DOHH2 (cell line): ENCODE measurements around the gene STPG4.

Experiments used
- H3F3A ChIP-seq: fragments of 200-600 bp; sonication (generic), shearing (Covaris generic); 2 replicates; pipeline ENCODE4 v1.6.0; 2016; ENCODE audit warnings: antibody characterized with exemption, mild to moderate bottlenecking; ENCODE audit not compliant: control insufficient read depth, insufficient read depth
- H3K27ac ChIP-seq: fragments of 200-600 bp; sonication (generic); 2 replicates; pipeline ENCODE4 v1.5.1; 2014; ENCODE audit warnings: low read depth, mild to moderate bottlenecking, low read length, moderate library complexity
- H3K27me3 ChIP-seq: fragments of 200-600 bp; sonication (generic); 2 replicates; pipeline ENCODE4 v1.6.1; 2014; ENCODE audit warnings: mild to moderate bottlenecking, low read length, mixed read lengths; ENCODE audit not compliant: control insufficient read depth
- H3K36me3 ChIP-seq: fragments of 200-600 bp; sonication (generic); 2 replicates; pipeline ENCODE4 v1.6.1; 2014; ENCODE audit warnings: mild to moderate bottlenecking, low read length, moderate library complexity, mixed read lengths; ENCODE audit not compliant: control insufficient read depth
- H3K4me1 ChIP-seq: fragments of 200-600 bp; sonication (generic); 2 replicates; pipeline ENCODE4 v1.6.1; 2014; ENCODE audit warnings: mild to moderate bottlenecking, low read length, mixed read lengths; ENCODE audit not compliant: control insufficient read depth
- H3K4me2 ChIP-seq: fragments of 200-600 bp; sonication (generic); 2 replicates; pipeline ENCODE4 v1.6.0; 2014; ENCODE audit warnings: mild to moderate bottlenecking, low read length, moderate library complexity
- H3K4me3 ChIP-seq: fragments of 200-600 bp; sonication (generic); 2 replicates; pipeline ENCODE4 v1.5.1; 2014; ENCODE audit warnings: mild to moderate bottlenecking, low read length, mixed read lengths
- H3K79me2 ChIP-seq: fragments of 200-600 bp; sonication (generic); 2 replicates; pipeline ENCODE4 v1.6.1; 2014; ENCODE audit warnings: mild to moderate bottlenecking, low read length, mixed read lengths; ENCODE audit not compliant: control insufficient read depth
- H3K9me2 ChIP-seq: fragments of 200-600 bp; sonication (generic); replicated peaks from 2 replicates; pipeline ENCODE4 v1.6.1; 2014; ENCODE audit warnings: mild to moderate bottlenecking, low read length, mixed read lengths; ENCODE audit not compliant: control insufficient read depth
- H3K9me3 ChIP-seq: fragments of 200-600 bp; sonication (generic); 2 replicates; pipeline ENCODE4 v1.6.1; 2014; ENCODE audit warnings: antibody characterized with exemption, low read length, mixed read lengths; ENCODE audit not compliant: control insufficient read depth, insufficient read depth
- H4K20me1 ChIP-seq: fragments of 200-600 bp; sonication (generic); 2 replicates; pipeline ENCODE4 v1.6.0; 2014; ENCODE audit warnings: low read depth, mild to moderate bottlenecking, antibody characterized with exemption, low read length, moderate library complexity; ENCODE audit not compliant: control insufficient read depth, insufficient read depth
- EZH2phosphoT487 ChIP-seq: fragments of 200-600 bp; sonication (generic); IDR thresholded peaks from 2 replicates; pipeline ENCODE4 v1.6.1; 2017; ENCODE audit warnings: borderline replicate concordance, mild to moderate bottlenecking, antibody characterized with exemption, low read length, moderate library complexity, mixed read lengths
- TF ChIP-seq, protein P1 (sequence below): fragments of 200-600 bp; sonication (generic); IDR thresholded peaks from one replicate; pipeline ENCODE4 v1.5.1; 2014; ENCODE audit warnings: antibody characterized with exemption, mild to moderate bottlenecking, low read depth, low read length; ENCODE audit not compliant: poor library complexity, severe bottlenecking

Gene STPG4

GRCh38 chr2:47092465-47092864 lies 62.6 kb downstream of the STPG4 start:
- Histone ChIP-seq H3K4me1 (no peaks in the 10 kb centered on the region), H3K27me3 (no peaks in the 10 kb centered on the region; the same call in 1 of the 2 replicates), H3K9me3 (no peaks in the 10 kb centered on the region), H3F3A (no peaks in the 10 kb centered on the region), H3K4me3 (no peak overlapping the region), H4K20me1 (no peaks in the 10 kb centered on the region), H3K27ac (no peak overlapping the region), H3K9me2 (no peaks in the 10 kb centered on the region), H3K4me2 (no peak overlapping the region), H3K36me3 (no peaks in the 10 kb centered on the region), H3K79me2 (no peaks in the 10 kb centered on the region)
- TF ChIP-seq EZH2phosphoT487, result no peak
- TF ChIP-seq, protein P1, sequence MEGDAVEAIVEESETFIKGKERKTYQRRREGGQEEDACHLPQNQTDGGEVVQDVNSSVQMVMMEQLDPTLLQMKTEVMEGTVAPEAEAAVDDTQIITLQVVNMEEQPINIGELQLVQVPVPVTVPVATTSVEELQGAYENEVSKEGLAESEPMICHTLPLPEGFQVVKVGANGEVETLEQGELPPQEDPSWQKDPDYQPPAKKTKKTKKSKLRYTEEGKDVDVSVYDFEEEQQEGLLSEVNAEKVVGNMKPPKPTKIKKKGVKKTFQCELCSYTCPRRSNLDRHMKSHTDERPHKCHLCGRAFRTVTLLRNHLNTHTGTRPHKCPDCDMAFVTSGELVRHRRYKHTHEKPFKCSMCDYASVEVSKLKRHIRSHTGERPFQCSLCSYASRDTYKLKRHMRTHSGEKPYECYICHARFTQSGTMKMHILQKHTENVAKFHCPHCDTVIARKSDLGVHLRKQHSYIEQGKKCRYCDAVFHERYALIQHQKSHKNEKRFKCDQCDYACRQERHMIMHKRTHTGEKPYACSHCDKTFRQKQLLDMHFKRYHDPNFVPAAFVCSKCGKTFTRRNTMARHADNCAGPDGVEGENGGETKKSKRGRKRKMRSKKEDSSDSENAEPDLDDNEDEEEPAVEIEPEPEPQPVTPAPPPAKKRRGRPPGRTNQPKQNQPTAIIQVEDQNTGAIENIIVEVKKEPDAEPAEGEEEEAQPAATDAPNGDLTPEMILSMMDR, result no peak

- H3K4me3 ChIP-seq, result no peak overlapping the region
- H3K27me3 ChIP-seq, result no peaks in the 10 kb centered on the region; the same call in 1 of the 2 replicates
- H3K9me2 ChIP-seq, result no peaks in the 10 kb centered on the region
- H3F3A ChIP-seq, result no peaks in the 10 kb centered on the region
- no peaks in the 10 kb centered on the region for H3K79me2 ChIP-seq
- H3K9me3 ChIP-seq, result no peaks in the 10 kb centered on the region
- H3K36me3 ChIP-seq, result no peaks in the 10 kb centered on the region
- no peak overlapping the region for H3K27ac ChIP-seq
- H3K4me2 ChIP-seq, result no peak overlapping the region
- no peaks in the 10 kb centered on the region for H4K20me1 ChIP-seq
- TF ChIP-seq, protein P1, result no peak
- TF ChIP-seq EZH2phosphoT487, result no peak
- no peaks in the 10 kb centered on the region for H3K4me1 ChIP-seq
Observed at GRCh38 chr2:47091118-47091517, 64.0 kb downstream of the STPG4 start.

DNA sequence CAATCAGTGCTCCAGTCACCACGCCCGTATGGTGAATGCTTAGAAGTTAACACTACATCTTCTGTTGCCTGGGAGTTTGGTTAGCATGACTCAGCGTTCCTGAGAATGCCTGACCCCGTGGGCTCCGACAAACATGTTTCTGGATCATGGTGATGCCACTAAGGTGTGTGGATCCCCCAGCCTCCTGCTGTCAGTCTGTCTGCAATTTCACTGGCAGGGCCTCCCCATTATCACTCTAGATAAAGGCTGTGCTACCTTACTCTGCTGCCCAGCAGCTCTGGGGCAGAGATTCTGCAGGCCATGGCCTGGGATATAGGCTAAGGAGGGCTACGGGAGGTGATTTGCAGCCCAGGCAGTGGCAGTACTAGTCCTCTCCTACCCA lies 66.0 kb downstream of the STPG4 start:
- no peak overlapping the region for H3K4me3 ChIP-seq
- no peak overlapping the region for H3K4me2 ChIP-seq
- H3K79me2 ChIP-seq, result no peaks in the 10 kb centered on the region
- no peaks in the 10 kb centered on the region for H3K9me3 ChIP-seq
- H4K20me1 ChIP-seq, result no peaks in the 10 kb centered on the region
- H3K4me1 ChIP-seq, result no peaks in the 10 kb centered on the region
- no peak overlapping the region for H3K27ac ChIP-seq
- H3K9me2 ChIP-seq, result no peaks in the 10 kb centered on the region
- no peaks in the 10 kb centered on the region for H3F3A ChIP-seq
- no peaks in the 10 kb centered on the region; the same call in 1 of the 2 replicates for H3K27me3 ChIP-seq
- H3K36me3 ChIP-seq, result no peaks in the 10 kb centered on the region
- no peak for TF ChIP-seq EZH2phosphoT487
- TF ChIP-seq, protein P1, result no peak
